HG03432 (cell line): ENCODE measurements around the gene PPL.
"Not testable (repeated sequence)": the region's sequence is repeated elsewhere in the genome, so short reads cannot be mapped to it uniquely, and the experiment has no call there.

Experiments
- ATAC-seq: cut with Tn5 transposase; IDR thresholded peaks from one replicate; pipeline ENCODE4 v1.9.1; 2021; ENCODE audit warnings: mild to moderate bottlenecking, moderate library complexity; ENCODE audit not compliant: unreplicated experiment

Gene PPL, protein sequence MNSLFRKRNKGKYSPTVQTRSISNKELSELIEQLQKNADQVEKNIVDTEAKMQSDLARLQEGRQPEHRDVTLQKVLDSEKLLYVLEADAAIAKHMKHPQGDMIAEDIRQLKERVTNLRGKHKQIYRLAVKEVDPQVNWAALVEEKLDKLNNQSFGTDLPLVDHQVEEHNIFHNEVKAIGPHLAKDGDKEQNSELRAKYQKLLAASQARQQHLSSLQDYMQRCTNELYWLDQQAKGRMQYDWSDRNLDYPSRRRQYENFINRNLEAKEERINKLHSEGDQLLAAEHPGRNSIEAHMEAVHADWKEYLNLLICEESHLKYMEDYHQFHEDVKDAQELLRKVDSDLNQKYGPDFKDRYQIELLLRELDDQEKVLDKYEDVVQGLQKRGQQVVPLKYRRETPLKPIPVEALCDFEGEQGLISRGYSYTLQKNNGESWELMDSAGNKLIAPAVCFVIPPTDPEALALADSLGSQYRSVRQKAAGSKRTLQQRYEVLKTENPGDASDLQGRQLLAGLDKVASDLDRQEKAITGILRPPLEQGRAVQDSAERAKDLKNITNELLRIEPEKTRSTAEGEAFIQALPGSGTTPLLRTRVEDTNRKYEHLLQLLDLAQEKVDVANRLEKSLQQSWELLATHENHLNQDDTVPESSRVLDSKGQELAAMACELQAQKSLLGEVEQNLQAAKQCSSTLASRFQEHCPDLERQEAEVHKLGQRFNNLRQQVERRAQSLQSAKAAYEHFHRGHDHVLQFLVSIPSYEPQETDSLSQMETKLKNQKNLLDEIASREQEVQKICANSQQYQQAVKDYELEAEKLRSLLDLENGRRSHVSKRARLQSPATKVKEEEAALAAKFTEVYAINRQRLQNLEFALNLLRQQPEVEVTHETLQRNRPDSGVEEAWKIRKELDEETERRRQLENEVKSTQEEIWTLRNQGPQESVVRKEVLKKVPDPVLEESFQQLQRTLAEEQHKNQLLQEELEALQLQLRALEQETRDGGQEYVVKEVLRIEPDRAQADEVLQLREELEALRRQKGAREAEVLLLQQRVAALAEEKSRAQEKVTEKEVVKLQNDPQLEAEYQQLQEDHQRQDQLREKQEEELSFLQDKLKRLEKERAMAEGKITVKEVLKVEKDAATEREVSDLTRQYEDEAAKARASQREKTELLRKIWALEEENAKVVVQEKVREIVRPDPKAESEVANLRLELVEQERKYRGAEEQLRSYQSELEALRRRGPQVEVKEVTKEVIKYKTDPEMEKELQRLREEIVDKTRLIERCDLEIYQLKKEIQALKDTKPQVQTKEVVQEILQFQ (N-terminal part only)

DNA sequence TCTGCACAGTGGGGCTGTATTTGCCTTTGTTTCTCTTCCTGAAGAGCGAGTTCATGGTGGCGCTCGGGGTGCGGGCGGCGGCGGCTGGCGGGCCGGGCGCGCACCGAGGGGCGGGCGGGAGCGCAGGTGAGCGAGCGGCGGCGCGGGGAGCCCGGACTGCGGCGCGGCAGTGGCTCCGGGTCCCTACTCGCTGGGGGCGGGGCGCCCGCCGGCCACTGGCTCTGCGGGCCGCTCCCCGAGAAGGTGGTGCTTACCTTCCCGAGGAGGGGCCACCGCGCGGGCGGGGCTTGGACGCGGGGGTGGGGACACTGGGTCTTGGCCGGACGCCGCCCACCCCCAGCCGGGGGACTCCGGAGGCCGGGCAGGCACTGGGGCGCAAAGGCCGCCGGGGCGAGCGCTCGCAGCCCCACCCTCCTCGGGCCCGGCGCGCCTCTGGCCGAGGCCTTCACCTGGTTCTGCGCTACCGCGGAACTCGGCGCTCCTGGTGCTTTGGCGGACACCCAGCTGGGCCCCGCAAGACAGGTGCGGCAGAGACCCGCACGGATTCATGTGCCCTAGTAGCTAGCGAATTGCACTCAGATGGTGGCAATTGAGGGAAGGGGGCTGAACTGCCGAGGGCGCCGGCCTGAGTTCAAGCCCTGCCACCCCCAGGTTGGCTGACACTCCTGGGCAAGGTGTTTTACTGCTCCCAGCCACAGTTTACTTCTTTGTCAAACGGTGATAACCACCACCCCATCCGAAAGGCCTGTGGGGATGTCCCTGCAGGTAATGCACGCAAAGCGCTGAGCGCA, at the start of gene PPL:
Gene PPL (minus strand): TSS at position 158 of the 791 bp plus-strand sequence. CDS start 103 bp downstream, at position 55.
- ATAC-seq: peak; percentile 45

DNA sequence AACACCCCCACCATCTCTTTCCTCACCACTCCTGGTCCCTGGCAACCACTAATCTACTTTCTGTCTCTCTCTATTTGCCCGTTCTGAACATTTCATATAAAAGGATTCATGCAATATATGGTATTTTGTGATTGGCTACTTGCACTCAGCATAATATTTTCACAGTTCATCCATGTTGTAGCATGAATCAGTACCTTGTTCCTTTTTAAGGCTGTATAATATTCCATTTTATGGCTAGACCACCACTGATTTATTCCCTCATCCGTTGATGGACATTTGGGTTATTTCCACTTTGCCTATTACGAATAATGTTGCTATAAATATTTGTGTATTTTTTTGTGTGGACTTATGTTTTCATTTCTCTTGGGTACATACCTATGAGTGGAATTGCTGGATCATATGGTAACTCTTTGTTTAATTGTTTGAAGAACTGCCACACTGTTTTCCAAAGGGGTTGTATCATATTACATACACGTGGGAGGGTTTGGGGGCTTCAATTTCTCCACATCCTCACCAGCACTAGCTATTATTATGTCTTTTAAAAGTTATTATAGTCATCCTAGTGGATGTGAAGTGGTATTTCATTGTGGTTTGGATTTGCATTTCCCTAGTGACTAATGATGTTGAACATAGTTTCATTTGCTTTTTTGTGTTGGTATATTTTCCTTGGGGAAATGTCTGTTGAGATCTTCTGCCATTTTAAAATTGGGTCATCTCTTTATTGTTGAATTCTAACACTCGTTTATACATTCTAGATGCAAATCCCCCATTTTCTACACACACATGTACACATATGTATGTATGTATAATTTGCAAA, 47.4 kb upstream of the PPL start:
- no peak for ATAC-seq

DNA sequence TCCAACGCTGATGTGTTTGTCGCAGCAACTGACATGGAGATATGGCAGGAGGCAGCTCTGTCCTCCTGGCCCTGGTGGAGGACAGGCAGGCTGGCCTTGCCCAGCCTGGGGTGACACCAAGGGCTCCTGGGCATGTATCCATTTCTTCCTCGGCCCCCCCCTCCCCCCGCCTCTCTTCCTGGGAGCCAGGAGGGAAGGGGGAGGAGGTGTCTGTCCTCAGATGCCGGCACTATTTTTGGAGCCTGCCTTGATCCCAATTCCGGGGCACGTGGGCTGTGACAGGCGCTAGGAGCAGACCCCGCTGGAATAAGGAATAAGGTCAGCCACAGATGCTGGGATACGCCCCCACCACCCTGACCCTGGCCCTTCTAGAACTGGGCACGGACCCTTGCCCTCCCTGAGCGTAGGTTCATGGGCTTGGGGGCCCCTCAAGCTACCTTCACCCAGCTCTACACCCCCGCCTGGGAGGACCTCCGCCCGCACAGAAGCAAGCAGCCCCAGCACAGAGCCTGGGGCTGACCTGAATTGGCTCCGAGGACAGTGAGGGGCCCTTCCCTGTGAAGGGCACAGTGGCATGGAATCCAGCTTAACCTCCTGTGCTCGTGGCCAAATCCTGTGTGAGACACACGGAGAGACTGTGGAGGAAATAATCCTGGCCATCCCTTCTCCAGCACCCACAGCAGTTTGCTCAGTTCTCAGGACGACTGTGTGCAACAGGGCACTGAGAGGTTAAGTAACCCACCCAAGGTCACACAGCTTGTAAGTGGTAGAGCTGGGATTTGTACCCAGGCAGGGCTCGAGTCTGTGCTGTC, 45.3 kb upstream of the PPL start:
- no peak for ATAC-seq

DNA sequence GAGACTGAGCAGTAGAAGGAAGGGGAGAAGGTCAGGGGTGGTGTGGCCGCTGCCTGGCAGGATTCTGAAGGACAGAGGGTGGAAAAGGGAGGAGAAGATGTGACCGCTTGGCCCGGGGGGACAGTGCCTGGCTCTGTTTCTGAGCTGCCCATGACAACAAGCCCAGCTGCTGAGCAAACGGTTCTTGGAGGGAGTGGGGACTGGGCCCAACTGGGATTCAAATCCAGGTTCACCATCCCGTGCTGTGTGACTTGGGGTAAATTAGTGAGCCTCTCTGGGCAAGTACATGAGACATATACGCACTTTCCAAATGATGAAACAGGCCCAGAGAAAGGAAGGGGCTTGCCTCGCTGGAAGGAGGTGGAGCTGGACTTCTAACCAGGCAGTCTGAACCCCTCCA, 44.5 kb upstream of the PPL start:
- ATAC-seq: no peak

DNA sequence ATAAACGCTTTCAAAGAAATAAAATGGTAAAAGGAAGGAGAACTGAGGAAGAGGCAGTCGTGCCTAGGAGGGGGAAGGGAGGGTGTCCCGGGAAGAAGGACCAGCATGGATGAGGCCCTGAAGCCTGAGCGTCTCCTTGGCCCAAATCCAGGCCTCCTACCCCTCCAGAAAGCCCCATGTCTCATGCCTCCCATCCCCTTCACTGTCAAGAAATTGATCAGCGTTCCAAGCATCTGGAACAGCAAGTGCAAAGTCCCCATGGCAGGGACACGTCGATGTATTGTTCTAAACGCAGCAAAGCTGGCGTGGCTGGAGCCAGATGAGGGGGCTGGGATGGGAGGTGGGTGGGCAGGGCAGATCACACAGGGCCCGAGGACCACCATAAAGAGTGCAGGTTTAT, 43.7 kb upstream of the PPL start:
- ATAC-seq: no peak

DNA sequence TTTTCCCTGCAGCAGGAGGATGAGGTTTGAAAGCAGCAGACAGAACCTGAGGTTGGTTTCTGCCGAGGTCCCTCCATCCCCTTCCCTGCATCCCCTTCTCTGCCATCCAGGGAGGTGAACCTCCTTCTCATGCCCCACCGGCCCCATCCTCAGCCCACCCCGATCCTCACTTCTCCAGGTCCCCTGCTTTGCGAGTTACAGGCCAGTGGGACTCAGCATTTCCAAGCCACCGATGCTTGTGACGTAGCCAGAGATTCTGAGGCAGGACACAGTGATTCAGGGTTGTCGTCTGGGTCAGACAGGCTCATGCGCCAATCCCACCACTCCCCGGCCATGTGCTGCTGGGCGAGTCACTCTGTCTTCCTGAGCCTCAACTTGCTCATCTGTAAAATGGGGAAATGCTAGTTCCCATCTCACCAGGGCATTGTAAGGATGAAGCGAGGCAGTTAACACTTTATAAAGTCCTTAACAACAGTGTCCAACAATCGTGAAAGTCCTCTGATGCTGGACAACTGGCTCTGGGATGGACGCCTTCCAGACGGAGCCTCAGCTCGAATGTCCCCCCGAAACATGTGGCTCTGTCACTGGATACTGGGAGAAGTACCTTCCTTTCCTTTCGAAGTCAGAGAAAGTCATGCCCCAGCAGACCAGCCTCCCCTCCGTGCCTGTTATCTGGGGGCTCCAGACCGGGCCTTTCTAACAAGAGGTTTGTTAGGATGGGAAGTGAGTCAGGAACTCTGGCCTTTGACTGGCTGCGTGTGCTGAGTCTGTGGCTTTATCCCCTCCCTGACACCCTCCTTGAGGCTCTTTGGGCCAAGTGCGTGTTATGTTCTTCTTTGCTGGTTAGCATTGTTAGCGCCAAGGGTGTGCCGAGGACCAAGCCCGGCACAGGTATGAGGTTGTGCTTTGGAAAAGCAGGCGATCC, 43.0 kb upstream of the PPL start:
- no peak for ATAC-seq

DNA sequence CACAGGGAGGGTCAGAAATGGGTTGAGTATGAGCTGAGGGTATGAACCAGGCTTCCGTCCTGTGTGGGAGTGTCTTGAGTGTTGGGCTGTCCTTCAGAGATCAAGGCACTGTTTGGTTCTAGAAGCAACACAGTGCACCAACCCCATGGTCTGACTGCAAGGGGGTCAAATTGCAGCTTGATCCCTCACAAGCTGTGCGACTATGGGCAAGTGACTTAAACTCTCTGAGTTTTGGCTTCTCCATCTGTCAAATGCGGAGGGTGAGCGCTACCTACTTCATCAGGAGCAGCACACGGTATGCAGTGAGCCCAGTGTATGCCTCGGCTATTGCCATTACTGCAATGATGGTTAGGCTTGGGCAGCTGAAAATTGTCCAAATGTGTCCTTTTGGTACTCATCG, 42.2 kb upstream of the PPL start:
- no peak for ATAC-seq

DNA sequence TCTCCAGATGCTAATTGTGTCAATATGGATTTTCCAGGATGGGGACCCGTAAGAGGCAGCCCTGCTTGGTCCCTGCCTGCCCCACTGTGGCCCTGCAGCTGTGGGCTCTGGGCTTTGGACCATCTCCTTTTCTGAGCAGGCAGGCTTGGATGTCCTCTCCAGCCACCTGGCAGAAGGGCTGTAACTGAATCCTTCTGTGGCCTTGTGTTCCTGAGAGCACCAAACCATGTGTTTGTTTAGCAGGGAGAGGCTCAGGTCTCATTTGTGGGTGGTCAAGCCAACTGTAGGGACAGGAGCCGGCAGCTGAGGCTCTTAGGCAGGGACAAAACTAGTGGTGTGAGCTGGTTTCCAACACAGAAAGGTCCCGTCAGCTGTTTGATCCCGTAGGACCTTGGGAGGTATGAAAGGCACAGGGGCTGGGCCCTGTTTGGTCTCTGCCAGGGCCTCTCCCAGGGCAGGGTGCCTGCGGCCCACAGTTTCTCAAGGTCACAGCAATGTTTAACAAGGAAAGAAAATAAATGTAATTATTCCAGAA, 39.7 kb upstream of the PPL start:
- ATAC-seq: no peak

DNA sequence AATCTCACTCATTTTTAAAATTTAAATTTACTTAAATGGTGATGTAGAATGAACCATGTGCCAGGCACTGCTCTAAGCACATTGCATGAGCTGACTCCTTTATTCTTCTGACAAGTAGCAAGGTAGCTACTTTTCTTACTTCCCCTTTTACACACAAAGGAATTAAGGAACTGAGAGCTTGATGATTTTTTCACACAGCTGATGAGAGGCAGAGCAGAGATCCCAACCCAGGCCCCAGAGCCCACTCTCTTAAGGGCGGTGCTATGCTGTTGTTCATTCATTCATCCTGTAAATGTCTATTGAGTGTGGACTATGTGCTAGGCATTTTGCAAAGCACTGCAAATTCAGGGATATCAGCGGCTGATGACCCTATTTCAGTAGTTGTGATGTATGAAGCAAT, 39.1 kb upstream of the PPL start:
- peak; percentile 94 for ATAC-seq

DNA sequence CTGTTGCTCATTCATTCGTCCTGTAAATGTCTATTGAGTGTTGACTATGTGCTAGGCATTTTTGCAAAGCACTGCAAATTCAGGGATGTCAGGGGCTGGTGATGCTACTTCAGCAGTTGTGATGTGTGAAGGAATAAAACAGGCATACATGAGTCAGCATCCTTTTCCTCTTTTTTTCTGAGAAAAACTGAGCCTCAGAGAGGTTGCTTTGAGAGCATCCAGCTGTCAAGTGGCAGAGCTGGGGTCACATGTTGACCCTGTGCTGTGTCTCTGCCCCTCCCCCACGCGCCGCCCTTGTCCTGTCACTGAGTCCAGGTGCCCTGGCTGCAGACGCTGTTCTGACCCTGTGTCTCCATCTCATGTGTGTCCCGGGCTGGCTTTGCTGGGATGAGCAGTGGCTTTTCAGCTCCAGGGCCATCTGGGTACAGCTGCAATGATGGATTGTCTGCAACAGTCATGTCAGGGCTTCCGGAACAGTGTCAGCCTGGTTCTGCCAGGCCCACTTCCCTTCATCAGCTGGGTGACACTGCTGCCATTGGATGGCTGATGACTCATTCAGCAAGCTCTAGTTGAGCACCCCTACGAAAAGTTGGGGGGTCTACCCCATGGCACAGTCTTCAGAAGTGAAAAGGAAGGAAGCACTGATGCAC, 36.1 kb upstream of the PPL start:
- no peak for ATAC-seq

DNA sequence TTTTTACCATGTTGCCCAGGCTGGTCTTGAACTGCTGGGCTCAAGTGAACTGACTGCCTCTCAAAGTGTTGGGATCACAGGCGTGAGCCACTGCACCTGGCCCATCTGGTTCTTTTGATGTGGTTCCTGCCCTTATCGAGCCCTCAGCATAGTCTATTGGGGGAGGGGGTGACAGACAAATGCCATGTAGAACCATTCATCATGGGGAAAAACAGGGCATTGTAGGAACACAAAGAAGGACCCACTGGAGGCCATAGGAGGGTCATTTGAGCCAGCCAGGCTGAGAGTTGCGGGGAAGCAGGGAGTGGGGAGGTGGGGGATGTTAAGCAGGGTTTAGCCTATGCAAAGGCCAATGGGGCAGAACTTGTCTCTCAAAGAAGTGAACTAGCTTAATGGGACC, 33.1 kb upstream of the PPL start:
- ATAC-seq: no peak

DNA sequence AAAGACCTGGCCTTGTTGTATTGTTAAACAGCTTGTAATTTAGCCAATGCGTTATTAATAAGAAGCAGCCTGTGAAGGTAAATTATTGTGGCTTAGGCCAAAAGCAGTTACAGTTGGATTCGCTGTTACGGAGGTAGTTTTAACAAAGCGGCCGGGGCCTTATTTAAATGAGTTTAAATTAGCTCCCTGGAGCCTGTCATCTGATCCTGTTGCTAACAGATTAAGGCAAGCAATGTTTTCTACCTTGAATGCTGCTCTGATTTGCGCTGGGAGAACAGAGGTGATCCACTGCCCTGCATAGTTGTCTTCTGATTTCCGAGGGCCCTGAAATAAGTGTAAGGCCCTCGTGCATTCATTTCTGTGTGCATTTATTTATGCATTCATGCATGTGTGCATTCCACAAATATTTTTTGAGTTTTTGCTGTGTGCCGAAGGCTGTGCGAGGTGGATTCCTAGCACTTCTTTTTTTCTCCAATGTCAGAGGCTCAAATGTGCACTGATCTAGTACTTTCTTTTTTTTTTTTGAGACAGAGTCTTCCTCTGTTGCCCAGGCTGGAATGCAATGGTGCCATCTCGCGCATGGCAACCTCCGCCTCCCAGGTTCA, 32.0 kb upstream of the PPL start:
- ATAC-seq: no peak

DNA sequence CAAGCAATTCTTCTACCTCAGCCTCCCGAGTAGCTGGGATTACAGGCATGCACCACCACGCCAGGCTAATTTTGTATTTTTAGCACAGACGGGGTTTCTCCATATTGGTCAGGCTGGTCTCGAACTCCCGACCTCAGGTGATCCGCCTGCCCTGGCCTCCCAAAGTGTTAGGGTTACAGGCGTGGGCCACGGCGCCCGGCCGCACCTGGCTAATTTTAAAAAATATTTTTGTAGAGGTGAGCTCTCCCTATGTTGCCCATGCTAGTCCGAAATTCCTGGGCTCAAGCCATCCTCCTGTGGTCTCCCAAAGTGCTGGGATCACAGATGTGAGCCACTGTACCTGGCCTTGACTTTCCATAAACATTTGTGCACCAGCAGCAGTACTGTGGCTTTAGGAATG, 31.3 kb upstream of the PPL start:
- ATAC-seq: not testable (repeated sequence)

DNA sequence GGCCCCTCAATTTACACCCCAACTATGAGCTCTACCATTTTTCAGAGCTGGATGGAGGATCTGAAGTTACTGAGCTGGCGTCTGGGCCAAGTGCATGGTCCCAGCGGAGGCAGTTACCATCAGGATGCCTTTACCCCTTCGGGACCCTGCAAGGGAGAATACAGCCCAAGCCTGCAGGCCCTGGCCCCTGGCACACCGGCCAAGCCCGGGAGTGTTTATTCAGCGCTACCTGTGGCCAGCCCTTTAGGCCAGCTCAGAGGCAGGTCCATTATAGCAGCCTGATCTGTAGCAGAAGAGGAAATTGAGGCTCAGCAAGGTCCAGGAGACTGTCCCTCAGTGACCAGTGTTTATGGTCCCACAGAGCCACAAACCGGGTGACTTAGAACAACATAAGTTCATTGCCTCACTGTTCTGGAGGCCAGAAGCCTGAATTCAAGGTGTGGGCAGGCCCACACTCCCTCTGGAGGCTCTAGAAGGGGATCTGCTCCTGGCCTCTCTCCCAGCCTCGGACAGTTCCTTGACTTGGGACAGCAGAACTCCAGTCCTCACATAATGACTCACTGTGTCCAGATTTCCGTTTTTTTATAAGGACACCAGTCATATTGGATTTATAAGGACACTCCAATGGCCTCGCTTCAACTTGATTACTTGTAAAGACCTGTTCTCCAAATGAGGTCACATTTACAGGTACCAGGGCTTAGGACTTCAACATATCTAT, 29.9 kb upstream of the PPL start:
- no peak for ATAC-seq

DNA sequence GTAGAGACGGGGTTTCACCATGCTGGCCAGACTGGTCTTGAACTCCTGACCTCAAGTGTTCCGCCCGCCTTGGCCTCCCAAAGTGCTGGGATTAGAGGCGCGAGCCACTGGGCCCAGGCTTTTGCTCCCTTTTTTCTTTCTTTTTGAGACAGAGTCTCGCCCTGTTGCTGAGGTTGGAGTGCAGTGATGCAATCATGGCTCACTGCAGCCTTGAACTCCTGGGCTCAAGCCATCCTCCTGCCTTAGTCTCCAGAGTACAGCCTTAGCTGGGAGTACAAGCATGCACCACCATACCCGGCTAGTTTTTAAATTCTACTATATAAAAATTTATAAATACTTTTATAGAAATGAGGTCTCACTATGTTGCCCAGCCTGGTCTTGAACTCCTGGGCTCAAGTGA, 26.6 kb upstream of the PPL start:
- ATAC-seq: not testable (repeated sequence)

DNA sequence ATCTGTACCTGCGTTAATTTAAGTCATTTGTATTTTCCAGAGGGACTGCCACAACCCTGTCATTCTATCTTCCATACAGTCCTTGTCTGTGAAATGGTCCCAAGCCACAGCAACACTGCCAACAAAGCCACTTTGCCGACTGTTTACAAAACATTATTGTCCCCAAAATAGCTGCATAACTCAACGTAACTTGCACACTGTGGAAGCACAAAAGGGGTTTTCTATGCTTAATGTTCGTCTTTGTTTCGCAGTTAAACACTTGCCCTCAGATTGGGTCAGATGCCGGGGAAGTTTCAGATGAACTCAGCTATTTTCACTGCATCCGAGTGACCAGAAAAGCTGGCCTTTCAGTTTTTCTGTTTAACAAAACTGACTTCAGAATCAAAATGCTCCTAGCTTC, 25.8 kb upstream of the PPL start:
- no peak for ATAC-seq
